Upper lobe of left lung (tissue), 6 donors: Measurements from ENCODE around the gene AATF. TPM values are rescaled to one million over a fixed set of nuclear protein-coding genes. Genes with fewer than 3 reads are reported as not detected.

Experiments
- ATAC-seq, 2 donors: fragments of 200-7000 bp; cut with Tn5 transposase; one replicate each; pipeline ENCODE4 v1.9.1; 2022; ENCODE audit warnings: mild to moderate bottlenecking in 2 of 2, moderate library complexity in 2 of 2; ENCODE audit not compliant: low FRiP score in 2 of 2
- DNase-seq, 2 donors: peaks; one replicate each; pipeline ENCODE4 v3.0.0-alpha.2; 2019 to 2020
- H3K27ac ChIP-seq, 4 donors: fragments of 200-600 bp; sonication (generic); one replicate each; pipeline ENCODE4 v1.5.1; 2016 to 2019
- H3K27me3 ChIP-seq, 4 donors: fragments of 200-600 bp; sonication (generic); one replicate each; pipeline ENCODE4 v1.5.1; 2017 to 2019
- H3K36me3 ChIP-seq, 4 donors: fragments of 200-600 bp; sonication (generic); one replicate each; pipeline ENCODE4 v1.5.1; 2016 to 2019
- H3K4me1 ChIP-seq, 4 donors: fragments of 200-600 bp; sonication (generic); one replicate each; pipeline ENCODE4 v1.5.1; 2018 to 2019
- H3K4me3 ChIP-seq, 4 donors: fragments of 200-600 bp; sonication (generic); one replicate each; pipeline ENCODE4 v1.5.1; 2017 to 2019; ENCODE audit warnings: mild to moderate bottlenecking in 2 of 4, moderate library complexity in 1 of 4
- H3K9me3 ChIP-seq, 4 donors: fragments of 200-600 bp; sonication (generic); one replicate each; pipeline ENCODE4 v1.5.1; 2018 to 2019
- CTCF ChIP-seq, 6 experiments: fragments of 450-650 bp in 4 of 6; fragments of 200-600 bp in 2 of 6; sonication (generic) in 2 of 6; IDR thresholded peaks; one replicate each; pipeline ENCODE4 v1.5.1; 2016 to 2019; ENCODE audit warnings: antibody characterized with exemption in 6 of 6
- EP300 ChIP-seq, 4 donors: sonication (generic); formaldehyde crosslinking; IDR thresholded peaks; one replicate each; pipeline ENCODE4 v1.5.1; 2017; ENCODE audit warnings: antibody characterized with exemption in 4 of 4, control low read depth in 2 of 4
- POLR2A ChIP-seq, 4 donors: fragments of 450-650 bp; IDR thresholded peaks; one replicate each; pipeline ENCODE4 v1.5.1; 2016 to 2017; ENCODE audit warnings: antibody characterized with exemption in 4 of 4, mild to moderate bottlenecking in 2 of 4
- POLR2AphosphoS5 ChIP-seq, 2 donors: sonication (generic); formaldehyde crosslinking; IDR thresholded peaks; one replicate each; pipeline ENCODE4 v1.5.1; 2017; ENCODE audit warnings: antibody characterized with exemption in 2 of 2
- WGBS, 2 donors: methylation state at CpG; one replicate each; pipeline ENCODE4 v1.1.5; 2017 to 2018; 5-methylcytosine and 5-hydroxymethylcytosine counted together
- total RNA-seq, 6 donors: library from RNA; depleted of rRNA in 4 of 6; stranded (reverse); fragments of >200 nt in 4 of 6; gene quantifications; one replicate each; pipeline versions ENCODE4 v1.1.0 to v1.2.1, GENCODE V29; 2016 to 2021
- donor health status: DM: no; HTN: no; CAD: no; lungs with moderate emphysema.
- donor health status: DM: no; HTN: yes; CAD: no; lungs with severe emphysema.

The AATF gene
- total RNA-seq, 6 donors from 2014 or later: 30.7 to 45.4 (median 37.3) TPM

- Histone ChIP-seq H3K9me3 (no peaks in the 10 kb centered on the region), H3K4me3 (peak overlapping the region; percentile 62 to 96 (median 80)), H3K4me1 (peaks cover 20 to 27% (median 23%) of the 10 kb centered on the region in 4 donors), H3K27ac (peak overlapping the region; percentile 85 to 97 (median 93)), H3K36me3 (peaks cover 0 to 27% (median 0%) of the 10 kb centered on the region in 4 donors), H3K27me3 (peaks cover 0 to 39% (median 20%) of the 10 kb centered on the region in 4 donors)
- DNase-seq (no peak), ATAC-seq (peak; percentile 76 to 81)
- TF ChIP-seq CTCF (IDR thresholded peaks at IDR 0.05): no peak
- TF ChIP-seq POLR2AphosphoS5 (IDR thresholded peaks at IDR 0.05): no peak
- TF ChIP-seq EP300 (IDR thresholded peaks at IDR 0.05): no peak
- no peak for TF ChIP-seq POLR2A (IDR thresholded peaks at IDR 0.05)
- 4 to 5% methylated on average over 10 to 22 of the region's 26 CpGs for WGBS, 2 donors
These were observed 635 bp upstream of the AATF start for GRCh38 chr17:36947922-36948716.

- Histone ChIP-seq H3K4me1 (peaks cover 20 to 27% (median 22%) of the 10 kb centered on the region in 4 donors), H3K4me3 (peak overlapping the region; percentile 62 to 99 (median 95)), H3K27me3 (peaks cover 0 to 28% (median 14%) of the 10 kb centered on the region in 4 donors), H3K9me3 (no peaks in the 10 kb centered on the region), H3K27ac (peak overlapping the region; percentile 85 to 97 (median 93)), H3K36me3 (peaks cover 9 to 40% (median 13%) of the 10 kb centered on the region in 4 donors)
- DNase-seq (no peak), ATAC-seq (no peak)
- TF ChIP-seq CTCF (IDR thresholded peaks at IDR 0.05) (no peak), POLR2A (IDR thresholded peaks at IDR 0.05) (no peak), EP300 (IDR thresholded peaks at IDR 0.05) (no peak), POLR2AphosphoS5 (IDR thresholded peaks at IDR 0.05) (no peak)
- WGBS, 2 donors: 12 to 13% methylated on average over 9 of the region's 9 CpGs
These were observed 740 bp downstream of the AATF start for GRCh38 chr17:36949461-36949927.

- TF ChIP-seq POLR2A (IDR thresholded peaks at IDR 0.05) (no peak), POLR2AphosphoS5 (IDR thresholded peaks at IDR 0.05) (no peak), EP300 (IDR thresholded peaks at IDR 0.05) (no peak), CTCF (IDR thresholded peaks at IDR 0.05) (no peak)
- 58 to 59% methylated on average over 8 of the region's 8 CpGs for WGBS, 2 donors
- Histone ChIP-seq H3K4me1 (peaks cover 20 to 27% (median 22%) of the 10 kb centered on the region in 4 donors), H3K27ac (no peak overlapping the region), H3K27me3 (peaks cover 0 to 23% (median 12%) of the 10 kb centered on the region in 4 donors), H3K9me3 (no peaks in the 10 kb centered on the region), H3K36me3 (peaks cover 9 to 46% (median 18%) of the 10 kb centered on the region in 4 donors), H3K4me3 (peak overlapping the region; percentile 62 to 99 (median 95))
- ATAC-seq (no peak), DNase-seq (no peak)
These were observed 1.3 kb downstream of the AATF start for GRCh38 chr17:36950027-36950426.

GRCh38 chr17:36951084-36951789 is 2.5 kb downstream of the AATF start:
- Histone ChIP-seq H3K36me3 (peaks cover 9 to 58% (median 25%) of the 10 kb centered on the region in 4 donors), H3K9me3 (no peaks in the 10 kb centered on the region), H3K27ac (no peak overlapping the region), H3K4me3 (no peak overlapping the region), H3K4me1 (peaks cover 20 to 27% (median 22%) of the 10 kb centered on the region in 4 donors), H3K27me3 (peaks cover 0 to 14% (median 5%) of the 10 kb centered on the region in 4 donors)
- DNase-seq (no peak), ATAC-seq (no peak)
- 94 to 96% methylated on average over 5 of the region's 5 CpGs for WGBS, 2 donors
- TF ChIP-seq POLR2A (IDR thresholded peaks at IDR 0.05): no peak
- TF ChIP-seq CTCF (IDR thresholded peaks at IDR 0.05): no peak
- no peak for TF ChIP-seq POLR2AphosphoS5 (IDR thresholded peaks at IDR 0.05)
- TF ChIP-seq EP300 (IDR thresholded peaks at IDR 0.05): no peak
